Sigmoid colon (tissue), 4 donors: Measurements from ENCODE around the gene SP9.

Source experiments
- EP300 ChIP-seq, 4 donors: sonication (generic); formaldehyde crosslinking; IDR thresholded peaks; one replicate each; pipeline ENCODE4 v1.6.1; 2017; ENCODE audit warnings: antibody characterized with exemption in 4 of 4
- POLR2AphosphoS5 ChIP-seq, 4 donors: sonication (generic); formaldehyde crosslinking; IDR thresholded peaks; one replicate each; pipeline ENCODE4 v1.6.1; 2017; ENCODE audit warnings: antibody characterized with exemption in 4 of 4
- TF ChIP-seq, protein P1 (sequence below), 4 experiments: fragments of 450-650 bp in 3 of 4; fragments of 200-600 bp in 1 of 4; IDR thresholded peaks; one replicate each; pipeline ENCODE4 v1.5.1; 2016 to 2019; ENCODE audit warnings: antibody characterized with exemption in 4 of 4, mild to moderate bottlenecking in 3 of 4, moderate library complexity in 2 of 4

DNA sequence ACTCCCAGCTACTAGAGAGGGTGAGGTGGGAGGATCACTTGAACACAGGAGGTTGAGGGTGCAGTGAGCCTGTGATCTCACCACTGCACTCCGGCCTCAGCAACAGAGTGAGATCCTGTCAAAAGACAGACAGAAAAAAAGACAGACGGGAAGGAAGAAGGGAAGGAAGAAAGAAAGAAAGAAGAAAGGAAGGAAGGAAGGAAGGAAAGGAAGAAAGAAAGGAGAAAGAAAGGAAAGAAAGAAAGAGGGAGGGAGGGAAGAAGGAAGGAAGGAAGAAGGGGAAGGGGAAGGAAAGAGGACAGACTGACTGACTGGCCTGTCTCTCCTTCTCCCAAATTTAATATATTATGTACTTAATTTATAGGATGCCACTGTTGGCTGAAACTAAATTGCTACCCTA is 21.6 kb downstream of the SP9 start:
- no peak for TF ChIP-seq POLR2AphosphoS5 (IDR thresholded peaks at IDR 0.05)
- TF ChIP-seq, protein P1, sequence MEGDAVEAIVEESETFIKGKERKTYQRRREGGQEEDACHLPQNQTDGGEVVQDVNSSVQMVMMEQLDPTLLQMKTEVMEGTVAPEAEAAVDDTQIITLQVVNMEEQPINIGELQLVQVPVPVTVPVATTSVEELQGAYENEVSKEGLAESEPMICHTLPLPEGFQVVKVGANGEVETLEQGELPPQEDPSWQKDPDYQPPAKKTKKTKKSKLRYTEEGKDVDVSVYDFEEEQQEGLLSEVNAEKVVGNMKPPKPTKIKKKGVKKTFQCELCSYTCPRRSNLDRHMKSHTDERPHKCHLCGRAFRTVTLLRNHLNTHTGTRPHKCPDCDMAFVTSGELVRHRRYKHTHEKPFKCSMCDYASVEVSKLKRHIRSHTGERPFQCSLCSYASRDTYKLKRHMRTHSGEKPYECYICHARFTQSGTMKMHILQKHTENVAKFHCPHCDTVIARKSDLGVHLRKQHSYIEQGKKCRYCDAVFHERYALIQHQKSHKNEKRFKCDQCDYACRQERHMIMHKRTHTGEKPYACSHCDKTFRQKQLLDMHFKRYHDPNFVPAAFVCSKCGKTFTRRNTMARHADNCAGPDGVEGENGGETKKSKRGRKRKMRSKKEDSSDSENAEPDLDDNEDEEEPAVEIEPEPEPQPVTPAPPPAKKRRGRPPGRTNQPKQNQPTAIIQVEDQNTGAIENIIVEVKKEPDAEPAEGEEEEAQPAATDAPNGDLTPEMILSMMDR (IDR thresholded peaks at IDR 0.05) = no peak
- TF ChIP-seq EP300 (IDR thresholded peaks at IDR 0.05) = no peak
